ENCODE data around the gene CGB5.
A peak's percentile ranks its signal among the peaks of the same experiment; 100 is the strongest.
"Not testable (repeated sequence)": the region's sequence is repeated elsewhere in the genome, so short reads cannot be mapped to it uniquely, and the experiment has no call there.

Gene CGB5

GRCh38 chr19:49043548-49043947 is at the start of gene CGB5:
Gene CGB5 (plus strand): TSS chr19:49043848. CDS start chr19:49044210, 362 bp downstream.
- H3K9me3 ChIP-seq; H3K27me3 ChIP-seq; H3K36me3 ChIP-seq; H3K27ac ChIP-seq; H3K4me1 ChIP-seq (ENCODE audit: control insufficient read depth in 1 of 2, insufficient read depth in 1 of 2, low read depth in 1 of 2, low read length in 1 of 2); H3K4me3 ChIP-seq (ENCODE audit: low read depth in 1 of 2, low read length in 1 of 2): not testable (repeated sequence)

- Histone ChIP-seq H3K36me3 (peaks cover 19% of the 10 kb centered on the region), H3K4me3 (ENCODE audit: low read depth in 1 of 2, low read length in 1 of 2) (peak overlapping the region; percentile 77 to 81), H3K4me1 (ENCODE audit: control insufficient read depth in 1 of 2, insufficient read depth in 1 of 2, low read depth in 1 of 2, low read length in 1 of 2) (peaks cover 39 to 40% of the 10 kb centered on the region in 2 experiments), H3K27me3 (no peaks in the 10 kb centered on the region), H3K9me3 (no peaks in the 10 kb centered on the region), H3K27ac (peak overlapping the region; percentile 90)
- no peak for TF ChIP-seq CTCF (IDR thresholded peaks at IDR 0.05)
These were observed 49.6 kb upstream of the CGB5 start for GRCh38 chr19:48994035-48994386.

- Histone ChIP-seq H3K4me1 (ENCODE audit: control insufficient read depth in 1 of 2, insufficient read depth in 1 of 2, low read depth in 1 of 2, low read length in 1 of 2) (peaks cover 14 to 18% of the 10 kb centered on the region in 2 experiments), H3K27me3 (no peaks in the 10 kb centered on the region), H3K36me3 (peaks cover 2% of the 10 kb centered on the region), H3K27ac (no peak overlapping the region), H3K9me3 (no peaks in the 10 kb centered on the region), H3K4me3 (ENCODE audit: low read depth in 1 of 2, low read length in 1 of 2) (no peak overlapping the region)
- no peak for TF ChIP-seq CTCF (IDR thresholded peaks at IDR 0.05)
These were observed 45.7 kb upstream of the CGB5 start for GRCh38 chr19:48997972-48998371.

- Histone ChIP-seq H3K4me1 (ENCODE audit: control insufficient read depth in 1 of 2, insufficient read depth in 1 of 2, low read depth in 1 of 2, low read length in 1 of 2) (peaks cover 3 to 7% of the 10 kb centered on the region in 2 experiments), H3K36me3 (peaks cover 18% of the 10 kb centered on the region), H3K9me3 (no peaks in the 10 kb centered on the region), H3K27me3 (no peaks in the 10 kb centered on the region), H3K4me3 (ENCODE audit: low read depth in 1 of 2, low read length in 1 of 2) (no peak overlapping the region), H3K27ac (no peak overlapping the region)
- peak; percentile 58 for TF ChIP-seq CTCF (IDR thresholded peaks at IDR 0.05)
These were observed 43.9 kb upstream of the CGB5 start for GRCh38 chr19:48999481-49000325.

GRCh38 chr19:49004133-49004532 is 39.5 kb upstream of the CGB5 start:
- H3K4me3 ChIP-seq (ENCODE audit: low read depth in 1 of 2, low read length in 1 of 2) = no peak overlapping the region
- TF ChIP-seq CTCF (IDR thresholded peaks at IDR 0.05) = no peak
- no peak overlapping the region for H3K27ac ChIP-seq
- H3K4me1 ChIP-seq (ENCODE audit: control insufficient read depth in 1 of 2, insufficient read depth in 1 of 2, low read depth in 1 of 2, low read length in 1 of 2) = no peaks in the 10 kb centered on the region
- H3K27me3 ChIP-seq = no peaks in the 10 kb centered on the region
- no peaks in the 10 kb centered on the region for H3K9me3 ChIP-seq
- H3K36me3 ChIP-seq = peaks cover 47% of the 10 kb centered on the region

- H3K4me3 ChIP-seq (ENCODE audit: low read depth in 1 of 2, low read length in 1 of 2) = no peak overlapping the region
- H3K27me3 ChIP-seq = no peaks in the 10 kb centered on the region
- H3K27ac ChIP-seq = no peak overlapping the region
- TF ChIP-seq CTCF (IDR thresholded peaks at IDR 0.05) = no peak
- H3K4me1 ChIP-seq (ENCODE audit: control insufficient read depth in 1 of 2, insufficient read depth in 1 of 2, low read depth in 1 of 2, low read length in 1 of 2) = no peaks in the 10 kb centered on the region
- H3K36me3 ChIP-seq = peaks cover 56% of the 10 kb centered on the region
- no peaks in the 10 kb centered on the region for H3K9me3 ChIP-seq
These were observed 38.6 kb upstream of the CGB5 start for GRCh38 chr19:49004964-49005614.
